SK-N-SH treated with all-trans-retinoic acid at 6 μM for 48 hours (cell line): Measurements from ENCODE around the gene FOSL2.

Experiments
- ATAC-seq: fragments of 200-7000 bp; cut with Tn5 transposase; 3 replicates; pipeline ENCODE4 v1.9.1; 2020; ENCODE audit warnings: mild to moderate bottlenecking, moderate library complexity
- ARNTL ChIP-seq: fragments of 450-650 bp; formaldehyde crosslinking; IDR thresholded peaks from 2 replicates; pipeline ENCODE4 v1.5.0; 2020; ENCODE audit warnings: low read depth, mild to moderate bottlenecking, moderate library complexity, borderline replicate concordance
- BACH2 ChIP-seq: fragments of 250-450 bp; sonication (Bioruptor Pico); IDR thresholded peaks from 2 replicates; pipeline ENCODE4 v1.9.0; 2021; ENCODE audit warnings: mild to moderate bottlenecking, borderline replicate concordance
- CSDC2 ChIP-seq: fragments of 250-450 bp; sonication (Bioruptor Pico); IDR thresholded peaks from 2 replicates; pipeline ENCODE4 v1.5.0; 2020; ENCODE audit warnings: mild to moderate bottlenecking, moderate library complexity
- CSRNP3 ChIP-seq: fragments of 250-450 bp; sonication (Bioruptor Pico); IDR thresholded peaks from 2 replicates; pipeline ENCODE4 v1.5.1; 2021; ENCODE audit warnings: mild to moderate bottlenecking, moderate library complexity
- ESRRG ChIP-seq: fragments of 250-450 bp; sonication (Bioruptor Pico); IDR thresholded peaks from 2 replicates; pipeline ENCODE4 v1.6.1; 2021; ENCODE audit warnings: mild to moderate bottlenecking
- GLIS3 ChIP-seq: fragments of 250-450 bp; sonication (Bioruptor Pico); IDR thresholded peaks from 2 replicates; pipeline ENCODE4 v1.5.0; 2020; ENCODE audit warnings: mild to moderate bottlenecking, moderate library complexity
- ISL1 ChIP-seq: fragments of 250-450 bp; sonication (Bioruptor Pico); IDR thresholded peaks from 2 replicates; pipeline ENCODE4 v2.1.2; 2022; ENCODE audit warnings: mild to moderate bottlenecking, moderate library complexity
- OSR1 ChIP-seq: fragments of 250-450 bp; sonication (Bioruptor Pico); IDR thresholded peaks from 2 replicates; pipeline ENCODE4 v1.8.0; 2022; ENCODE audit warnings: moderate library complexity, mild to moderate bottlenecking, inconsistent platforms
- PATZ1 ChIP-seq: fragments of 250-450 bp; sonication (Bioruptor Pico); IDR thresholded peaks from 2 replicates; pipeline ENCODE4 v1.8.0; 2020; ENCODE audit warnings: mild to moderate bottlenecking, moderate library complexity, borderline replicate concordance
- RARB ChIP-seq: fragments of 250-450 bp; sonication (Bioruptor Pico); IDR thresholded peaks from 2 replicates; pipeline ENCODE4 v1.8.0; 2021; ENCODE audit warnings: mild to moderate bottlenecking, moderate library complexity
- SNAI2 ChIP-seq: fragments of 250-450 bp; sonication (Bioruptor Pico); IDR thresholded peaks from 2 replicates; pipeline ENCODE4 v1.5.0; 2020; ENCODE audit warnings: mild to moderate bottlenecking, moderate library complexity
- TCF4 ChIP-seq: fragments of 250-450 bp; sonication (Bioruptor Pico); IDR thresholded peaks from 2 replicates; pipeline ENCODE4 v1.8.0; 2021; ENCODE audit warnings: mild to moderate bottlenecking, moderate library complexity, borderline replicate concordance
- TSHZ2 ChIP-seq: fragments of 250-450 bp; sonication (Bioruptor Pico); IDR thresholded peaks from 2 replicates; pipeline ENCODE4 v1.5.0; 2020; ENCODE audit warnings: mild to moderate bottlenecking, moderate library complexity
- ZC3H10 ChIP-seq: fragments of 250-450 bp; sonication (Bioruptor Pico); IDR thresholded peaks from 2 replicates; pipeline ENCODE4 v1.5.1; 2021; ENCODE audit warnings: mild to moderate bottlenecking, moderate library complexity
- ZFP3 ChIP-seq: fragments of 250-450 bp; sonication (Bioruptor Pico); IDR thresholded peaks from 2 replicates; pipeline ENCODE4 v1.5.0; 2020; ENCODE audit warnings: mild to moderate bottlenecking, moderate library complexity
- ZNF565 ChIP-seq: fragments of 450-650 bp; formaldehyde crosslinking; conservative IDR thresholded peaks from 2 replicates; pipeline ENCODE4 v1.5.0; 2020; ENCODE audit warnings: low read depth, mild to moderate bottlenecking, moderate library complexity
- ZNF8 ChIP-seq: fragments of 450-650 bp; formaldehyde crosslinking; IDR thresholded peaks from 2 replicates; pipeline ENCODE4 v1.5.0; 2020; ENCODE audit warnings: mild to moderate bottlenecking, moderate library complexity

The FOSL2 gene

GRCh38 chr2:28381225-28382180, 11.2 kb upstream of the FOSL2 start:
- ATAC-seq: no peak
- no peak for TF ChIP-seq RARB
- TF ChIP-seq TSHZ2: no peak
- no peak for TF ChIP-seq ZNF565 (CRISPR knock-in tag)
- no peak for TF ChIP-seq CSDC2 (CRISPR knock-in tag)
- no peak for TF ChIP-seq ARNTL (CRISPR knock-in tag)
- TF ChIP-seq ZNF8 (CRISPR knock-in tag): no peak
- no peak for TF ChIP-seq ZFP3 (CRISPR knock-in tag)
- TF ChIP-seq ZC3H10 (CRISPR knock-in tag): no peak
- TF ChIP-seq OSR1: no peak
- TF ChIP-seq CSRNP3: no peak
- no peak for TF ChIP-seq PATZ1 (CRISPR knock-in tag)
- TF ChIP-seq ISL1 (CRISPR knock-in tag): no peak
- no peak for TF ChIP-seq SNAI2 (CRISPR knock-in tag)
- TF ChIP-seq ESRRG (CRISPR knock-in tag): no peak
- TF ChIP-seq BACH2: no peak

- TF ChIP-seq CSRNP3 (no peak), SNAI2 (CRISPR knock-in tag) (no peak), ZFP3 (CRISPR knock-in tag) (no peak), TCF4 (CRISPR knock-in tag) (no peak)
- ATAC-seq: no peak
These were observed 9.9 kb upstream of the FOSL2 start for GRCh38 chr2:28382755-28383154.

GRCh38 chr2:28387082-28387960, 5.3 kb upstream of the FOSL2 start:
- ATAC-seq: no peak
- TF ChIP-seq ZFP3 (CRISPR knock-in tag) (no peak), ESRRG (CRISPR knock-in tag) (0 out of 2 replicates have a peak, but pooled peaks have one; percentile 54), ISL1 (CRISPR knock-in tag) (peak; percentile 30; the same call in 1 of the 2 replicates), RARB (no peak), ARNTL (CRISPR knock-in tag) (no peak), GLIS3 (CRISPR knock-in tag) (no peak), PATZ1 (CRISPR knock-in tag) (no peak)
